Measurements from ENCODE around the gene ATP13A3. TPM values are rescaled to one million over a fixed set of nuclear protein-coding genes. Genes with fewer than 3 reads are reported as not detected.

Gene ATP13A3
- total and polyA plus RNA-seq, 2 of the 4 experiments (the other 2 are of a cell fraction): 48.1 to 154 TPM

DNA sequence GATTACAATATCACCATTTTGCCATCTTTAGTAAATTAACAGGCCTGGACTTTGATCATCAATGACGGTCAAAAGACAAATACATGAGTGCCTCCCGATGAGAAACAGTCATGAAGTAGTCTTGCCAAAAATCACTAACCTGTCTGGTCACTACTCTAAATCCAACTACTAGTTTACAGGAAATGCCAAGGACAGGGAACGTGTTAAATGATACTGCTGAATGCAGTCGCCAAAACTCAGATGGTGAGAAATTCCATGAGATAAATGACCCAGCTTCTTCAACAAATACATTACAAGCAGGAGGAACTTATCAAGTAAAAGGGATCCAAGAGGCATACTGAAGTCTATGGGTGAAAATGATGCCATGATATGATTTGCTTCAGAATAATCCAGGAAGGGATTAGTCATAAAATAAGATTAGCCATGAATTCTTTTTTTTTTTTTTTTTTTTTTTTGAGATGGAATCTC is 35.8 kb upstream of the ATP13A3 start:
- Histone ChIP-seq H3K14ac (replicated peaks; ENCODE audit: low read depth, low read length) (peak overlapping the region; percentile 79), H3K9me1 (ENCODE audit: insufficient read depth, low read length) (peaks cover 9% of the 10 kb centered on the region), H3K27me3 (ENCODE audit: control insufficient read depth, insufficient read depth, low read length) (no peaks in the 10 kb centered on the region), H2BK20ac (ENCODE audit: low read depth, low read length) (peak overlapping the region; percentile 64), H3K4me2 (ENCODE audit: low read depth, low read length) (peak overlapping the region; percentile 14; the same call in 1 of the 2 replicates), H3K4me1 (ENCODE audit: control insufficient read depth, insufficient read depth, low read length) (peaks cover 14% of the 10 kb centered on the region), H3K4ac (ENCODE audit: low read depth, low read length) (peak overlapping the region; percentile 58; the same call in 1 of the 2 replicates), H2BK120ac (ENCODE audit: low read depth, low read length) (peak overlapping the region; percentile 96), H2BK15ac (ENCODE audit: low read depth, low read length) (peak overlapping the region; percentile 88), H3K4me3 (ENCODE audit: insufficient read depth, low read depth, low read length) (no peak overlapping the region), H3K27ac (ENCODE audit: insufficient read depth, low read length) (no peak overlapping the region; the same call in 1 of the 2 replicates), H4K8ac (ENCODE audit: low read depth in 2 of 2, low read length in 2 of 2) (peak overlapping the region; percentile 15 to 68), H3K23ac (ENCODE audit: low read depth, low read length) (peak overlapping the region; percentile 58; the same call in 1 of the 2 replicates), H2AK5ac (ENCODE audit: low read depth, low read length) (peak overlapping the region; percentile 15), H3K18ac (ENCODE audit: low read depth, low read length) (peak overlapping the region; percentile 63; the same call in 1 of the 2 replicates), H4K5ac (ENCODE audit: low read depth, low read length) (peak overlapping the region; percentile 36; the same call in 1 of the 2 replicates), H3K56ac (ENCODE audit: extremely low read depth, insufficient read depth, low read length) (no peak overlapping the region; the same call in 1 of the 2 replicates), H2BK5ac (ENCODE audit: low read depth, low read length, poor library complexity, severe bottlenecking) (peak overlapping the region; percentile 42), H2AK9ac (replicated peaks; ENCODE audit: low read depth, low read length, poor library complexity) (no peak overlapping the region), H3K79me1 (ENCODE audit: low read depth in 1 of 2, low read length in 2 of 2) (peaks cover 0 to 25% of the 10 kb centered on the region in 2 experiments; a peak in 3 of 4 replicates), H3K9me3 (ENCODE audit: control insufficient read depth, insufficient read depth, low read length) (no peaks in the 10 kb centered on the region; the same call in 1 of the 2 replicates), H4K91ac (ENCODE audit: insufficient read depth, low read depth, low read length) (peak overlapping the region; percentile 31), H4K20me1 (ENCODE audit: insufficient read depth, low read length) (no peaks in the 10 kb centered on the region), H2AFZ (replicated peaks; ENCODE audit: low read length, poor library complexity) (no peak overlapping the region), H3K36me3 (ENCODE audit: control insufficient read depth, insufficient read depth, low read length) (no peaks in the 10 kb centered on the region), H3K9ac (ENCODE audit: low read depth, low read length) (no peak overlapping the region)
- in situ Hi-C loops (cut with MboI; ENCODE audit: low sequenced_read_pairs): no loop called here
- POLR2A ChIA-PET (ENCODE audit: unreplicated experiment): interaction anchor here (0.6 kb wide), 1 partner anchor 434 kb away, joined by 3 read pairs; no protein-coding TSS in a partner anchor
- intact Hi-C loops (cut with micrococcal nuclease): no loop called here
- dilution Hi-C loops (cut with HindIII; ENCODE audit: low sequenced_read_pairs, unreplicated experiment): no loop called here
- ATAC-seq (ENCODE audit: low read depth): no peak
- CTCF ChIA-PET: interaction anchor here (0.6 to 1.0 kb wide), 2 partner anchors 42 to 51 kb away, joined by 3 to 4 read pairs; no protein-coding TSS in a partner anchor
- DNase-seq: peak; percentile 45
- 25% methylated on average over 2 of the region's 4 CpGs; no CpG with 5 or more reads in 1 of the 2 experiments for WGBS, 2 experiments (ENCODE audit: extremely low coverage in 2 of 2, insufficient read length in 1 of 2)
- no TSS peak for BruUV-seq (replicated peaks)
- TF ChIP-seq ELK1 (IDR thresholded peaks at IDR 0.05; ENCODE audit: borderline replicate concordance, low read depth, low read length) (no peak), BHLHE40 (IDR thresholded peaks at IDR 0.05; ENCODE audit: low read depth, low read length) (no peak), NFE2L2 (IDR thresholded peaks at IDR 0.05; ENCODE audit: low read depth, low read length) (no peak), RAD21 (IDR thresholded peaks at IDR 0.05; ENCODE audit: low read length) (no peak), RFX5 (IDR thresholded peaks at IDR 0.05; ENCODE audit: low read depth, low read length) (no peak), CEBPB (IDR thresholded peaks at IDR 0.05; ENCODE audit: low read depth, low read length) (no peak), MAFK (IDR thresholded peaks at IDR 0.05; ENCODE audit: low read depth, low read length) (no peak), POLR2A (IDR thresholded peaks at IDR 0.05; ENCODE audit: low read depth, low read length) (no peak), RCOR1 (IDR thresholded peaks at IDR 0.05; ENCODE audit: insufficient replicate concordance, low read length) (no peak), MXI1 (IDR thresholded peaks at IDR 0.05; ENCODE audit: borderline replicate concordance, low read depth, low read length) (no peak), CHD1 (IDR thresholded peaks at IDR 0.05; ENCODE audit: low read depth, low read length) (no peak), MAZ (IDR thresholded peaks at IDR 0.05; ENCODE audit: borderline replicate concordance, low read depth, low read length) (no peak), SMC3 (IDR thresholded peaks at IDR 0.05; ENCODE audit: low read depth, low read length) (no peak)
- TF ChIP-seq, protein P1, sequence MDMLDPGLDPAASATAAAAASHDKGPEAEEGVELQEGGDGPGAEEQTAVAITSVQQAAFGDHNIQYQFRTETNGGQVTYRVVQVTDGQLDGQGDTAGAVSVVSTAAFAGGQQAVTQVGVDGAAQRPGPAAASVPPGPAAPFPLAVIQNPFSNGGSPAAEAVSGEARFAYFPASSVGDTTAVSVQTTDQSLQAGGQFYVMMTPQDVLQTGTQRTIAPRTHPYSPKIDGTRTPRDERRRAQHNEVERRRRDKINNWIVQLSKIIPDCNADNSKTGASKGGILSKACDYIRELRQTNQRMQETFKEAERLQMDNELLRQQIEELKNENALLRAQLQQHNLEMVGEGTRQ (IDR thresholded peaks at IDR 0.05; ENCODE audit: low read depth, low read length): no peak
- TF ChIP-seq, protein P2, sequence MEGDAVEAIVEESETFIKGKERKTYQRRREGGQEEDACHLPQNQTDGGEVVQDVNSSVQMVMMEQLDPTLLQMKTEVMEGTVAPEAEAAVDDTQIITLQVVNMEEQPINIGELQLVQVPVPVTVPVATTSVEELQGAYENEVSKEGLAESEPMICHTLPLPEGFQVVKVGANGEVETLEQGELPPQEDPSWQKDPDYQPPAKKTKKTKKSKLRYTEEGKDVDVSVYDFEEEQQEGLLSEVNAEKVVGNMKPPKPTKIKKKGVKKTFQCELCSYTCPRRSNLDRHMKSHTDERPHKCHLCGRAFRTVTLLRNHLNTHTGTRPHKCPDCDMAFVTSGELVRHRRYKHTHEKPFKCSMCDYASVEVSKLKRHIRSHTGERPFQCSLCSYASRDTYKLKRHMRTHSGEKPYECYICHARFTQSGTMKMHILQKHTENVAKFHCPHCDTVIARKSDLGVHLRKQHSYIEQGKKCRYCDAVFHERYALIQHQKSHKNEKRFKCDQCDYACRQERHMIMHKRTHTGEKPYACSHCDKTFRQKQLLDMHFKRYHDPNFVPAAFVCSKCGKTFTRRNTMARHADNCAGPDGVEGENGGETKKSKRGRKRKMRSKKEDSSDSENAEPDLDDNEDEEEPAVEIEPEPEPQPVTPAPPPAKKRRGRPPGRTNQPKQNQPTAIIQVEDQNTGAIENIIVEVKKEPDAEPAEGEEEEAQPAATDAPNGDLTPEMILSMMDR (conservative IDR thresholded peaks at IDR 0.05; ENCODE audit: low read depth, low read length): no peak

Data from IMR-90 (cell line).